IPS-15b (cell line): Measurements from ENCODE around the gene BACE2.
A peak's percentile ranks its signal among the peaks of the same experiment; 100 is the strongest.
"Not testable (repeated sequence)": the region's sequence is repeated elsewhere in the genome, so short reads cannot be mapped to it uniquely, and the experiment has no call there.

Experiments
- H3K27me3 ChIP-seq: one replicate; pipeline ENCODE4 v1.6.1; 2013; ENCODE audit warnings: low read length; ENCODE audit not compliant: control insufficient read depth, insufficient read depth
- H3K36me3 ChIP-seq: one replicate; pipeline ENCODE4 v1.6.1; 2013; ENCODE audit warnings: low read length; ENCODE audit not compliant: control insufficient read depth, insufficient read depth
- H3K4me1 ChIP-seq: one replicate; pipeline ENCODE4 v1.6.1; 2013; ENCODE audit warnings: mild to moderate bottlenecking, low read length; ENCODE audit not compliant: control insufficient read depth, insufficient read depth
- H3K4me3 ChIP-seq: one replicate; pipeline ENCODE4 v1.5.1; 2013; ENCODE audit warnings: low read depth, low read length
- H3K9ac ChIP-seq: one replicate; pipeline ENCODE4 v1.6.1; 2013; ENCODE audit warnings: low read depth, mild to moderate bottlenecking, low read length
- H3K9me3 ChIP-seq: one replicate; pipeline ENCODE4 v1.6.1; 2013; ENCODE audit warnings: mild to moderate bottlenecking, low read length; ENCODE audit not compliant: control insufficient read depth, insufficient read depth

BACE2 gene

DNA sequence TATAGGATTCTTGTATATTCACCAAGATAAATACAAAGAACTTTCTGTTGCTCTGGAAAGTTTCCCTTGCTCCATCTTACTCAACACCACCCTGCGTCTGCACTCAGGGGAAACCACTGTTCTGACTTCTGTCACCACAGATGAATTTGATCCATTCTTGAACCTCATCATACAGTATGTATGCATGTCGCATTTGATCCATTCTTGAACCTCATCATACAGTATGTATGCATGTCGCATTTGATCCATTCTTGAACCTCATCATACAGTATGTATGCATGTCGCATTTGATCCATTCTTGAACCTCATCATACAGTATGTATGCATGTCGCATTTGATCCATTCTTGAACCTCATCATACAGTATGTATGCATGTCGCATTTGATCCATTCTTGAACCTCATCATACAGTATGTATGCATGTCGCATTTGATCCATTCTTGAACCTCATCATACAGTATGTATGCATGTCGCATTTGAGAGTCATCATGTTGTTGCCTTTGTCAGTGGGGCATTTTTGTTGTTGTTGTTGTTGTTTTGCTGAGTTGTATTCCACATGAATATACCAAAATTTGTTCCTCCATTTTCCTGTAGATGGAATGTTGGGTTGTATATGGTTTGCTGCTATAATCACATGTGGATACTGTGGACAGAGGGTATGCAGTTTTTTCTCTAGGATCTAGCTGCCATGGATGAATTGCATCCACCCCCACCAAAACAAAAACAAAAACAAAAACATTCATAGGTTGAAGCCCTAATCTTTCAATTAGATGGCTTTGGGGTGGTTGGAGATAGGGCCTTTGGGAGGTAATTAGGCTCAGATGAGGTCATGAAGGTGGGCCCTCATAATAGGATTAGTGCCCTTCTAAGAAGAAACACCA is 145.6 kb downstream of the BACE2 start:
- peaks cover 21% of the 10 kb centered on the region for H3K27me3 ChIP-seq
- H3K36me3 ChIP-seq, H3K4me3 ChIP-seq: not testable (repeated sequence)

GRCh38 chr21:41315726-41316125 is 147.8 kb downstream of the BACE2 start:
- H3K36me3 ChIP-seq = no peaks in the 10 kb centered on the region
- no peak overlapping the region for H3K9ac ChIP-seq
- H3K27me3 ChIP-seq = peaks cover 21% of the 10 kb centered on the region
- H3K4me1 ChIP-seq = no peaks in the 10 kb centered on the region
- H3K9me3 ChIP-seq = no peaks in the 10 kb centered on the region
- peak overlapping the region; percentile 67 for H3K4me3 ChIP-seq

More for the DNA sequence above, 145.6 kb downstream of the BACE2 start:
- H3K4me1 ChIP-seq, H3K9me3 ChIP-seq, H3K9ac ChIP-seq: not testable (repeated sequence)

GRCh38 chr21:41316200-41317062 is 148.5 kb downstream of the BACE2 start, which contains the start of gene FAM3B:
FAM3B (plus strand) TSS chr21:41316801; CDS start chr21:41316880, 79 bp downstream.
- peak within 1 kb of the TSS; percentile 37 for H3K9ac ChIP-seq
- H3K4me3 ChIP-seq = peak within 1 kb of the TSS; percentile 67
- no peaks in the 10 kb centered on the region for H3K4me1 ChIP-seq
- H3K27me3 ChIP-seq = peaks cover 21% of the 10 kb centered on the region
- no peaks in the 10 kb centered on the region for H3K36me3 ChIP-seq
- H3K9me3 ChIP-seq = no peaks in the 10 kb centered on the region

GRCh38 chr21:41317063-41317392 is 149.1 kb downstream of the BACE2 start:
- Histone ChIP-seq H3K27me3 (peaks cover 21% of the 10 kb centered on the region), H3K4me1 (no peaks in the 10 kb centered on the region), H3K9me3 (no peaks in the 10 kb centered on the region), H3K9ac (peak overlapping the region; percentile 37), H3K4me3 (peak overlapping the region; percentile 67), H3K36me3 (no peaks in the 10 kb centered on the region)

DNA sequence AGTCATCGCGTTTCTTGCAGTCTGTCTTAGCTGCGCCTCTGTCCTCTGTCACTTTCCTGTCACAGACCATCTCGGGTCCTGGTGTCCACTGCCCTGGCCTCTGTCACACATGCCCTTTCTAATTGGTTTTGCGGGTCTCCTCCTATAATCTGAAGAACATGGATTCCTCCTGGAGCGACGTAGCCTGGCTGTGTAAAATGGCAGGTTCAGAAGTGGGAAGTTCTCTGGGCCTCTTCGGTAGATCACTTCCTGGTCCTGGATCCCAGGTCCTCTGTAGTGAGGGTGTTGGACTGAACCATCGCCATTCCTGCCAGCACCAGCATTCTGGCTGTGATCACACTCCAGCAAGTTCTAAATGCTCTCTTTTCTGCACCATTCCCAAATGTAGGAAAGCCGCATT is 149.5 kb downstream of the BACE2 start:
- H3K4me1 ChIP-seq = no peaks in the 10 kb centered on the region
- H3K27me3 ChIP-seq = peaks cover 21% of the 10 kb centered on the region
- H3K4me3 ChIP-seq = peak overlapping the region; percentile 67
- no peak overlapping the region for H3K9ac ChIP-seq
- no peaks in the 10 kb centered on the region for H3K9me3 ChIP-seq
- no peaks in the 10 kb centered on the region for H3K36me3 ChIP-seq

DNA sequence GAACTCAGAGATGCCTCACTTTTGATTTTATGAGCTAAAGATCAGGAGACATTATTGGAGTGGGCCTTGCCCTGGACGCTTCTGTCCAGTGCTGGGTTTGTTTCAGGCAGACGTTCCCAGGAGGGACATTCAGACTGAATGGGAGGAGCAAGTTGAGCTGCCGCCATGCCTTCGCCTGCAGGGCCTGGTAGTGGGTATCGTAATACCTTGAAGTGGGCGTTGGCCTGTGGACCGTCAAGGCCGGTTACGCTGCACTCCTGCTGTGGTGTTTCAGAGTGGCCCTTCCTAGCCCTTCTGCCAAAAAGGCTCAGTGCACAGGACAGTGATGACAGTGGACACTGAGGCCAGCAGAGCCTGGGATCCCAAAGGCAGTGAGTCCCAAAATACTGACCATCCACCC is 150.3 kb downstream of the BACE2 start:
- Histone ChIP-seq H3K9ac (no peak overlapping the region), H3K9me3 (no peaks in the 10 kb centered on the region), H3K4me3 (no peak overlapping the region), H3K36me3 (no peaks in the 10 kb centered on the region), H3K27me3 (peaks cover 21% of the 10 kb centered on the region), H3K4me1 (no peaks in the 10 kb centered on the region)

DNA sequence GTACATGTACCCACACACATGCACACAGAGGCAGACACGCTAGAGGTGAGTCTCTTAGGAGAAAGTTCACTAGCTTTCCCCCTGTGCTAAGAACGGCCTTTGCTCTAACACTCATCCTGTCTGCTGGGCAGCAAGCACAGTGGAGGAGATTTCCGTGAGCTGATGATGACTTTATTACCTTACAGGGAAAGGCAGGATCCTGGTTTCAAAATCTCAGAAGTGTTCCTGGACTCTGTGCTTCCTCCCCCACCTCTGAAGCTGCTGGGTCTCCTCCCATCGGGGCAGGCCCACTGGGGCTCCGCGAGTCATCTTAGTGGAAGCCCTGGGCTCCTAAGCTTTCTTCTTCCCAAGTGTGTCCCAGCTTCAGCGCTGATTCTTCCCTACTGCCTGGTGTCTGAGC is 151.3 kb downstream of the BACE2 start:
- no peaks in the 10 kb centered on the region for H3K4me1 ChIP-seq
- no peak overlapping the region for H3K9ac ChIP-seq
- no peaks in the 10 kb centered on the region for H3K9me3 ChIP-seq
- H3K36me3 ChIP-seq = no peaks in the 10 kb centered on the region
- no peak overlapping the region for H3K4me3 ChIP-seq
- H3K27me3 ChIP-seq = peaks cover 21% of the 10 kb centered on the region

DNA sequence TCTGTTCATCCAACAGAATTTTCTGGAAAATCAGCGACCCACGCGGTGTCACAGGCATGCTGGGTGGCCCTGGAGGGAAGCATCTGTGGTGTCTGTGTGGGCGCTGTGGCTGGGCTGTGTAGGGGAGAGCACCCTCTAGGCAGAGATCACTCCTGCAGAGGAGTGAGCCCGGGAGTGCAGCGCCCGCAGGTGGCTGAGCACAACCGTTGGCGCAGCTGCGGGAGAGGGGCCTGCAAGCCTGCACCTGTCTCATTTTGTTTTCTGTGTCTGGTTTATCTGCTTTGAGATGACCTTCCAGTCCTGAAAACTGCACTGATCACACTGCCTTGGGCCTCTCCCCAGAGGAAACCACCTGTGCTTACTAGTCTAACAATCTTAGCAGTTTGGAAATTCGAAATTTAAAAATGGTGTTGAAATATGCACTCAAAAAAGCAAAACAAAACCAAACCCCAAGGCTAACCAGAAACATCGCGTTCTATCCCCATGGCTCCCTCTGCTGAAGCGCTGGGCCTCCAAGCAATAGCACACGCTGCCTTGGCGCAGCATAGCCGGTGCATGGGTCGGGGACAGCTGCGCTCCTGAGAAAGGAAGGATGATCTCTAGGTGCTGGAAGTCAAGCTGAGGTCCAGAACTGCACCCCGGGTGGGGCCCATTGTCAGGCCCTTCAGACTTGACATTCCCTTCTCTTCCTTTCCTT is 153.4 kb downstream of the BACE2 start:
- Histone ChIP-seq H3K9ac (peak overlapping the region; percentile 12), H3K9me3 (no peaks in the 10 kb centered on the region), H3K36me3 (no peaks in the 10 kb centered on the region), H3K4me3 (no peak overlapping the region), H3K4me1 (no peaks in the 10 kb centered on the region), H3K27me3 (peaks cover 6% of the 10 kb centered on the region)

- Histone ChIP-seq H3K27me3 (peaks cover 6% of the 10 kb centered on the region), H3K4me1 (no peaks in the 10 kb centered on the region), H3K36me3 (no peaks in the 10 kb centered on the region), H3K9me3 (no peaks in the 10 kb centered on the region), H3K9ac (peak overlapping the region; percentile 12), H3K4me3 (no peak overlapping the region)
Measured at GRCh38 chr21:41321908-41322495, 154.0 kb downstream of the BACE2 start.

GRCh38 chr21:41322496-41323382 is 154.8 kb downstream of the BACE2 start:
- H3K4me3 ChIP-seq = no peak overlapping the region

More at GRCh38 chr21:41322496-41323382, 154.8 kb downstream of the BACE2 start:
- no peaks in the 10 kb centered on the region for H3K27me3 ChIP-seq
- H3K9me3 ChIP-seq = no peaks in the 10 kb centered on the region
- H3K36me3 ChIP-seq = no peaks in the 10 kb centered on the region
- H3K9ac ChIP-seq = no peak overlapping the region
- no peaks in the 10 kb centered on the region for H3K4me1 ChIP-seq
